Inflammatory macrophage treated with lipopolysaccharide for 1 hour (primary cell): ENCODE data around the gene KCTD8.
"Not testable (repeated sequence)": the region's sequence is repeated elsewhere in the genome, so short reads cannot be mapped to it uniquely, and the experiment has no call there.

Experiments
- DNase-seq, 2 donors: peaks; one replicate each; pipeline ENCODE4 v3.0.0-alpha.2; 2020 to 2022

The KCTD8 gene

DNA sequence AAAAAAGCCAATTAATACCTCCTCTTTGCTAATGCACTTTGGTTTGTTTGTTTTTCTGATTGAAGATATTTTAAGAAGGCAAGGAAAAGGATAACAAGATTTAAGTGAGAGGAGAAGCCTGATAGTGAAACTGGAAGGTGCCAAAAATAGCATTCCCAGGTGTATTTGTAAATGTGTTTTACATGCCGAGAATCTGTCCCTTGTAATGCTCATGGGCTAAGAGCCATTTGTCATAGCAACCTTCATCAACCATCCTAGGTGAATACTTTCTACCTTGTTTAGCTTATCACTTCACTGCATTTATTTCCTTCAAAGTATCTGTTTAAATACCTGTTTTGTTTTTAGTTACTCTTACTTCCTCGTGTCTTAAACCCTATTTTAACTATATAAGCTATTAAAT is 127.8 kb downstream of the KCTD8 start:
- no peak for DNase-seq

GRCh38 chr4:44319129-44319528 is 129.5 kb downstream of the KCTD8 start:
- no peak for DNase-seq

DNA sequence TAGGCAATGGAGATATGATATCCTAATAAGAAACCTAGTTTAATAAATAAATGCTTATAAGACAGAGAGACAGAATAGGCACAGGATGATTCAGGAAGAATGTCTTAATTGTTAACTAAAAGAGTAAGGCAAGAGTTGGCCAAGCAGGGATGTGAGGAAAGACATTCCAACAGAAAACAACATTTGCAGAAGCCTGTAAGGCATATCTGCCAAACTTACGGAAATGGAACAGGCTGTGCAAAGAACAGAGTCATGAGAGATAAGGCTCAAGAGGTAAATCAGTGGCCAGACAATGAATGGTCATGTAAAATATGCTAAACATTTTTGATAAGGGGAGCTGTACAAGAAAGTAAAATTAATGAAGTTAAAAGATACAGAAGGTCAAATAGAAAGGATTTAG is 134.9 kb downstream of the KCTD8 start:
- no peak for DNase-seq

GRCh38 chr4:44287505-44287904 is 161.1 kb downstream of the KCTD8 start:
- no peak for DNase-seq

DNA sequence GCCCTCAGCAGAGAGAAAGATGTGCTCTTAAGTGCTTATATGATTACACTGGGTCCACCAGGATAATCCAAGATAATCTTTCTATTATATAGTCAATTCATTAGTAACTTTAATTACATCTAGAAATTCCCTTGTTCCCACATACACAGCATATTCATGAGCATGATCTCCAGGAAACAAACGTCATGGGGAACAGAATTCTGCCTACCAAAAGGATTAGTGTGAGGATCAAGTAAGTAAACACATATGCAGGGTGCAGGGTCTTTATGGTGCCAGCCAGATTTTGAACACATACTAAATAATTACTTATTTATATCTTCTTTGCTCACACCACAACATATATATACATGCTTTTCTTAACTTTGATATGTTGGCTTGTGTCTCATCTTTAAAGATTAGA is 169.1 kb downstream of the KCTD8 start:
- DNase-seq, result no peak

DNA sequence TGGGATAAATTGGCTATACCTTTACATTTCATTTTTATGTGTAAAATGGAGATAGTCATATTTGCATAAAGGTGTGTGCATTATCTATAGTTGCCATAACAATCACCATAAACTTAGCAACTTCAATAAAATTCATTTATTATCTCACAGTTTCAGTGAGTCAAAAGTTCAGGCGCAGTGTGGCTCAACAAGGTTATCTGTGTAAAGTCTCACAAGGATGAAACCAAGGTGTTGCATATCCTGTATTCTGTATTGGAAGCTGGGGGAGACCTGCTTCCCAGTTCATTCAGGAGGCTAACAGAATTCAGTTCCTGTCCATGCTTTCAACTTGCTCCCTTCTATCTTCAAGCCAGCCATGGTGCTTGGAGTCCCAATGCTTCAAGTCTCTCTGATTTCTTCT is 169.5 kb downstream of the KCTD8 start:
- no peak for DNase-seq

DNA sequence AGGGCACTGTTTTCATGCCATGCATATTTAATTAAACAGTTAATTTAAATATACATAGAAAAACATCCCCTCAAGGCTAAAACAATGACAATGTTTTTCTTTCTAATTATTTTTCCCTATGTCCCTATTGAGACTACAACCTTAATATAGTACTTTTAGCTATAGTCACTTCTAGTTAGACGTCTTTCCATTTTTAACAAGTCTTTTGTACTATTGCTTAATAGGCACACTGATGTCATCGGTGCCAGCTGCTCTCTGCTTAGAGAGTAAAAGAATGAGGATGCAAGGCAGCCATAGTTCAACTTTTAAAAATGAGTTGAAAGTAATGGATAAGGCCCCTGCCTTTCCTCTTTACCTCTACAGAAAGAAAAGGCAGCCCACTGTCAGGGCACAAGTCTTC is 191.1 kb downstream of the KCTD8 start:
- DNase-seq, result no peak

DNA sequence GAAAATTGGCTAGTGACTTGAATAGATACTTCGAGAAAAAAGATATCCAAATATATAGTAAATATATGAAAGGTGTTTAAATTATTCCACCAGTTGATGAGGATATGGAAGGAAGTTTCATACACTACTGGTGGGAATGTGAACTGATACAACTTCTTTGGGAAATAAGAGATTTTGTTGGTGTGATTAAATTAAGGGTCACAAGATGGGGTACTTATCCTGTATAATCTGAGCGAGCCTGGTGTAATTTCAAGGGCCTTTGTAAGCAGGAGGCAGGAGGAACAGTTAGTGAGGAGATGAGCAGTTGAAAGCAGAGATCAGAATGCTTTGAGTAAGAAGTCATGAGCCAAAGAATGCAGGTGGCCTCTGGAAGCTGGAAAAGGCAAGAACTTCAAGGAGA is 192.2 kb downstream of the KCTD8 start:
- DNase-seq, result no peak

GRCh38 chr4:44237643-44238042 is 211.0 kb downstream of the KCTD8 start:
- no peak for DNase-seq

DNA sequence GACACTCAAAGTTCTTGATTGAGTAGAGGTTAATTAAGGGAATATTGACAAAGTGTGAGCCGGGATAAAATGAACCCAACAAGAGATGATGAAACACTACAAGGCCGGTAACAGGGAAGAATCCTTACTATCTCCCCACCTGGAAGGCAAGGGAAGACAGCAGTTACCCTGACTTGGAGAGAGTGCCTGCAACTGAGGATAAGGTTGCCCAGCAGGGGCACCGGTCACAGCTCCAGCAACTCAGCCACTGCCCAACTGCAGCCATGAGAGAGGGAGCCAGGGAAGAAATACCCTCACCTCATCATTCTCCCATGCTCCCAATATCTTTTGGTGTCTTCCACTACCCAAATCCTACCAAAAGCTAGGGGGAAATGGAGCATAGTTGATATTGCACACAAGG is 212.7 kb downstream of the KCTD8 start:
- DNase-seq, result no peak

DNA sequence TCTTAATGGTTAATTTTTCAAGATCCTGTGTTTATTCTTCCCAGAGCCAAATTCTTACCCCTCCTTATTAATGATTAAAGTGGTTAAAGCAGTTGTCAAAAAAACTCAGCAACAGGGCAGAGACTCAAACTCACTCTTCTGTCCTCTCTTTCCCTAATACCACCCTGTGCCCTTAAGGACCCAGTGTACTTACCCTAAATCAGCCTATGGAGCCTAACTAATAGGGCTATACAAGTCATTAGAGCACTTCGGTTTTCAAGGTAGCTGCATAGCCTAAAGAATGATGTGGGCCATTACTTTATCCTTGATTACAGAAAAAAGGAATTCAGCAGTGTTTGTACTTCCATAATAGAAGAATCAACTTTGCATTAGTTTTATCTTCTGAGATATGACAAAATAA is 216.3 kb downstream of the KCTD8 start:
- no peak for DNase-seq

DNA sequence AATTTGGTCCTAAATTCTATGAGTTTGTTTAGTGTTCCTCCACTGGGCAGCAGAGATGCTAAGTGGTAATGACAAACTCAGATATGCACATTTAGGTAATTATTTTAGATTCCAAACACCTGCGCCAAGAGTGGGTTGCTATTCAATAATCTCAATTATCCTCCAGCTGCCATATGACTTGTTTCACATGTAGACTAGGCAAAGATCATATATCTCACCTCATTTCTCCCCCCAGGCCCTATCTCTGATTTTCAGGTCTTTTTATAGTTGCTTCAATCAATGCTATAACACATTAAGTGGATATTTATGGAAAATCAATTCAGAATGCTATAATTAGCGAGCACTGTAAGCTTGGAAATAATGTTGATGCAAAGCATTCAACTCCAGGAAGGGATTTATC is 217.6 kb downstream of the KCTD8 start:
- DNase-seq, result no peak

DNA sequence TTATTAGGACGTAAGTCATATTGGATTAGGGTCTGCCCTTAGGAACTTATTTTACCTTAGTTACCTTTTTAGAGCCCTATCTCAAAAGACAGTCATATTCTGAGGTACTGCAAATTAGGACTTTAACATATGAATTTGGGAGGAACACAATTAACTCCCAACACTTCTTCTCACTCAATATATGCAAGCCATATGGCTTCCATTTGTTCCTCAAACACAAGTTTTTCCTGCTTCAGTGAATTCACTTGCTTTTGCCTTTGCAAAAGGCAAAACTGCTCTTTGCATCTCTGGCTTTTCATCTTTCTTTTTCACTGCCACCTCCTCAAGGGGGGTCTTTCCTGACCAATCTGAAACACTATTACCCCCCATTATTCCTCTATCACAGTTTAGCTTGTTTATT is 220.3 kb downstream of the KCTD8 start:
- no peak for DNase-seq

DNA sequence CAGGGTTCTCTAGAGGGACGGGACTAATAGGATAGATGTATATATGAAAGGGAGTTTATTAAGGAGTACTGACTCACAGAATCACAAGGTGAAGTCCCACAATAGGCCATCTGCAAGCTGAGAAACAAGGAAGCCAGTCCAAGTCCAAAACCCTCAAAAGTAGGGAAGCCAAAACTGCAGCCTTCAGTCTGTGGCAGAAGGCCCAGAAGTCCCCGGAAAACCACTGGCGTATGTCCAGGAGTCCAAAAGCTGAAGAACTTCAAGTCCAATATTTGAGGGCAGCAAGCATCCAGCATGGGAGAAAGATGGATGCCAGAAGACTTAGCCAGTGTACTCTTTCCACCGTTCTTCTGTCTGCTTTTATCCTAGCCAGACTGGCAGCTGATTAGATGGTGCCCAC is 227.2 kb downstream of the KCTD8 start:
- no peak for DNase-seq

DNA sequence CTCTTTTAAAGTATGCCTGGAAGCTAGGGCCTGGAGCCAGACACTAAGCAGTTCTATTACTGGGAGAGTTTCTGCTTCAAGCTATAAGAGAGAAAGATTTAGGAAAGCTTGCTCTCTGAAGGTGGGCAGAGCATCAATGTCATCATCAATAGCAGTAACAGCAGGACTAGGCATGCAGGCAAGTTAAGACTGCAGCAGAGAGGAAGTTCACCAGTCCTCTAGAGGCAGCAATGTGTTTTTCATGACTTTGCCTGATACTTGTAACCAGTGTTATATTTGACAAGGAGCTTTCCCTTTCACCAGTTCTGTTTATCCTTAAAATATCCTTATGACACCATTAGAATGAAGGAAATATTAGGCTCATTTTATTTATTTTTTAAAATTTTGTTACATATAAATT is 237.9 kb downstream of the KCTD8 start:
- no peak for DNase-seq

- DNase-seq, result no peak
These were observed 251.8 kb downstream of the KCTD8 start for GRCh38 chr4:44196796-44197195.

- DNase-seq, result no peak
These were observed 254.2 kb downstream of the KCTD8 start for GRCh38 chr4:44194365-44194764.

- no peak for DNase-seq
These were observed 261.8 kb downstream of the KCTD8 start for GRCh38 chr4:44186850-44187246.

GRCh38 chr4:44186096-44186849 is 262.3 kb downstream of the KCTD8 start:
- no peak for DNase-seq

DNA sequence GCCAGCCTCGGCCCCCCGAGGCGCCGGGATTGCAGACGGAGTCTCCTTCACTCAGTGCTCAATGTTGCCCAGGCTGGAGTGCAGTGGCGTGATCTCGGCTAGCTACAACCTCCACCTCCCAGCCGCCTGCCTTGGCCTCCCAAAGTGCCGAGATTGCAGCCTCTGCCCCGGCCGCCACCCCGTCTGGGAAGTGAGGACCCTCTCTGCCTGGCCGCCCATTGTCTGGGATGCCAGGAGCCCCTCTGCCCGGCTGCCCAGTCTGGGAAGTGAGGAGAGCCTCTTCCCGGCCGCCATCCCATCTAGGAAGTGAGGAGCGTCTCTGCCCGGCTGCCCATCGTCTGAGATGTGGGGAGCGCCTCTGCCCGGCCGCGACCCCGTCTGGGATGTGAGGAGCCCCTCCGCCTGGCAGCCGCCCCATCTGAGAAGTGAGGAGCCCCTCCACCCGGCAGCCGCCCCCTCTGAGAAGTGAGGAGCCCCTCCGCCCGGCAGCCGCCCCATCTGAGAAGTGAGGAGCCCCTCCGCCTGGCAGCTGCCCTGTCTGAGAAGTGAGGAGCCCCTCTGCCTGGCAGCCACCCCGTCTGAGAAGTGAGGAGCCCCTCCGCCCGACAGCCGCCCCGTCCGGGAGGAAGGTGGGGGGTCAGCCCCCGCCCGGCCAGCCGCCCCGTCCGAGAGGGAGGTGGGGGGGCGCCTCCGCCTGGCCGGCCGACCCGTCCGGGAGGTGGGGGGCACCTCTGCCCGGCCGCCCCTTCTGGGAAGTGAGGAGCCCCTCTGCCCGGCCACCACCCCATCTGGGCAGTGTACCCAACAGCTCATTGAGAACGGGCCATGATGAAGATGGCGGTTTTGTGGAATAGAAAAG is 266.9 kb downstream of the KCTD8 start:
- DNase-seq, result not testable (repeated sequence)

GRCh38 chr4:44167766-44168165 is 280.8 kb downstream of the KCTD8 start:
- not testable (repeated sequence) for DNase-seq

DNA sequence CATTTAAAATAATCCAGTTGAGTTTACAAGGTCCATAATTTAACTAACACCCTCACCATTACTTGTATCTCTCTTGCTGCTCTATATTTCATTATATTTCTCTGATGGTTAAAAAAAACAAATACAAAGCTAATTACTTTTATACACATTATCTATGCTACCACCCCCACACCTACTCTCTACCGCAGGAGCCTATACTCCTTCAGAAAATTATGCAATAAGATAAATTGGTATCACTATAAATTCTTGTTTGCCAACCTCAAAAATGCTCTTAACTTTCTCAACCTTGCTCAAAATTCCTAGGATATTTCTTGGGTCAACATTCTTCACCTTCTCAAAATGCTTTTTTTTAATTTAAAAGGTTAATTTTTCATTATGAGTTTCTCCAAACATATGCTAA is 282.7 kb downstream of the KCTD8 start:
- DNase-seq, result no peak

DNA sequence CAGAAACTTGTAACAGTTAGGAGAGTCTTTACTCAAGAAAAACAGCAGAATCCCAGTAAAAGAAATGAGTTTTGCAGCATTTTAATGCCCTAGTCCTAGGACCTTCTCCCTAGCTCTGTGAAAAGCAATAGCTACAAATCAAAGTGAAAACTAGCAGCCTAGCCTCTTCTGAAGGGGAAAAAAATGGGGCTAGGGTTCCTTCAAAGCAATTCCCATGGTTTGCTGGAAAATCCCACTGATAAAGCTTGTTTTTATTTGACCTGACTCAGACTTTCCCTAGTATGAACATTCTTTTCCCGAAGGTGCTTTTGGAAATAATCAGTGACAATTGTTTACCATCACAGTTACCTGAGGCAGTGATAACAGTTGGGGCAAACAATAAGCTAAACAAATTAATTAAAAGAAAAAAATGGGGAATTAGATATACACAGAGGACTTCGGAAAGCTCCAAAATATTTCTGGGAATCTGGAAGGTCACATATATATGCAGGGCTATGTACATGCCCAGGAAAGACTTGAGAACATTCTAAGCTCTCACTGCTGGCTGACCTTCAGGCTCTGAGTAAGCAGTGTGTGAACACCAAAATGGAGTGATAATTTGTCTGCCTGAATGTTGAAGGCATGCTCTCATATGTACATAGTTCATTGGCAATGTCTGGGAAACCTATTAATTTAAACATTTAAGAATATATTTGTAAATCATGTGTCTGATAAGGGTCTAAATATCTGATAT is 285.9 kb downstream of the KCTD8 start:
- DNase-seq, result no peak

GRCh38 chr4:44161756-44162155 is 286.9 kb downstream of the KCTD8 start:
- DNase-seq, result no peak
